GM18907 (cell line): Measurements from ENCODE around the gene EME1.
A peak's percentile ranks its signal among the peaks of the same experiment; 100 is the strongest.
"Not testable (repeated sequence)": the region's sequence is repeated elsewhere in the genome, so short reads cannot be mapped to it uniquely, and the experiment has no call there.

ENCODE experiments used
- ATAC-seq: cut with Tn5 transposase; IDR thresholded peaks from one replicate; pipeline ENCODE4 v1.9.1; 2021; ENCODE audit warnings: mild to moderate bottlenecking, moderate library complexity; ENCODE audit not compliant: unreplicated experiment

Gene EME1

GRCh38 chr17:50372758-50373556 is at the start of gene EME1, which contains the start of gene MRPL27:
TSS of gene EME1 (plus strand) at chr17:50373229. CDS start at chr17:50375209, 1,980 bp downstream.
TSS of gene MRPL27 (minus strand) at chr17:50373184. CDS start at chr17:50373170, 14 bp downstream.
- peak; percentile 85 for ATAC-seq

- no peak for ATAC-seq
Measured at GRCh38 chr17:50325906-50326305, 47.1 kb upstream of the EME1 start.

GRCh38 chr17:50326831-50327364 is 46.1 kb upstream of the EME1 start:
- ATAC-seq, result no peak

- no peak for ATAC-seq
Measured at GRCh38 chr17:50328363-50329325, 44.4 kb upstream of the EME1 start.

GRCh38 chr17:50329716-50330115 is 43.3 kb upstream of the EME1 start:
- no peak for ATAC-seq

GRCh38 chr17:50330151-50330775 is 42.8 kb upstream of the EME1 start:
- no peak for ATAC-seq

GRCh38 chr17:50331085-50331791 is 41.8 kb upstream of the EME1 start:
- ATAC-seq, result no peak

GRCh38 chr17:50332196-50332595 is 40.8 kb upstream of the EME1 start:
- no peak for ATAC-seq

- ATAC-seq, result not testable (repeated sequence)
Measured at GRCh38 chr17:50333291-50334057, 39.6 kb upstream of the EME1 start.

- no peak for ATAC-seq
Measured at GRCh38 chr17:50337956-50338355, 35.1 kb upstream of the EME1 start.

GRCh38 chr17:50338645-50339044 is 34.4 kb upstream of the EME1 start:
- ATAC-seq, result no peak

GRCh38 chr17:50339381-50339780 is 33.6 kb upstream of the EME1 start:
- ATAC-seq, result no peak

GRCh38 chr17:50344731-50345365 is 28.2 kb upstream of the EME1 start:
- ATAC-seq, result no peak

GRCh38 chr17:50345432-50346312 is 27.4 kb upstream of the EME1 start, which contains the start of gene XYLT2:
TSS of gene XYLT2 (plus strand) at chr17:50346126. CDS start at chr17:50346141, 15 bp downstream.
- ATAC-seq, result peak; percentile 73

- ATAC-seq, result peak; percentile 61
Measured at GRCh38 chr17:50346313-50347116, 26.5 kb upstream of the EME1 start.

GRCh38 chr17:50347117-50347893 is 25.7 kb upstream of the EME1 start:
- no peak for ATAC-seq
